ENCODE data around the gene SYNDIG1.

- no peak for TF ChIP-seq MAZ (IDR thresholded peaks at IDR 0.05; ENCODE audit: borderline replicate concordance, low read depth, low read length)
- TF ChIP-seq MXI1 (IDR thresholded peaks at IDR 0.05; ENCODE audit: borderline replicate concordance, low read depth, low read length): no peak
- TF ChIP-seq, protein P1, sequence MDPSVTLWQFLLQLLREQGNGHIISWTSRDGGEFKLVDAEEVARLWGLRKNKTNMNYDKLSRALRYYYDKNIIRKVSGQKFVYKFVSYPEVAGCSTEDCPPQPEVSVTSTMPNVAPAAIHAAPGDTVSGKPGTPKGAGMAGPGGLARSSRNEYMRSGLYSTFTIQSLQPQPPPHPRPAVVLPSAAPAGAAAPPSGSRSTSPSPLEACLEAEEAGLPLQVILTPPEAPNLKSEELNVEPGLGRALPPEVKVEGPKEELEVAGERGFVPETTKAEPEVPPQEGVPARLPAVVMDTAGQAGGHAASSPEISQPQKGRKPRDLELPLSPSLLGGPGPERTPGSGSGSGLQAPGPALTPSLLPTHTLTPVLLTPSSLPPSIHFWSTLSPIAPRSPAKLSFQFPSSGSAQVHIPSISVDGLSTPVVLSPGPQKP (IDR thresholded peaks at IDR 0.05; ENCODE audit: borderline replicate concordance, low read depth, low read length): no peak
- no peak for TF ChIP-seq CTCF (conservative IDR thresholded peaks at IDR 0.05; ENCODE audit: low read depth, low read length)
- no peak for TF ChIP-seq CEBPB (IDR thresholded peaks at IDR 0.05; ENCODE audit: low read depth, low read length)
- TF ChIP-seq FOS (IDR thresholded peaks at IDR 0.05; ENCODE audit: low read depth, low read length): no peak
- no peak for TF ChIP-seq POLR2A (IDR thresholded peaks at IDR 0.05; ENCODE audit: low read depth, low read length)
Measured at GRCh38 chr20:24446811-24447210, 22.6 kb upstream of the SYNDIG1 start.

All from IMR-90 (cell line).